T-cell (primary cell): ENCODE measurements around the gene GPR27. TPM values are rescaled to one million over a fixed set of nuclear protein-coding genes. Genes with fewer than 3 reads are reported as not detected.
A peak's percentile ranks its signal among the peaks of the same experiment; 100 is the strongest.

ENCODE experiments used
- ATAC-seq, 4 experiments: fragments of 200-7000 bp in 3 of 4; fragments of 150-1000 bp in 1 of 4; cut with Tn5 transposase; replicated peaks in 1 of 4; 1 replicate in 3 of 4; 2 replicates in 1 of 4; pipeline ENCODE4 v1.10.0; 2021; ENCODE audit warnings: moderate library complexity in 3 of 4, mild to moderate bottlenecking in 2 of 4, moderate number of reproducible peaks in 1 of 4
- CTCF ChIA-PET, 2 donors: fragments of 300-600 bp; sonication (Branson Sonifier 250); formaldehyde crosslinking; loops; one replicate each; lab custom pipeline; 2022; ENCODE audit warnings: antibody characterized with exemption in 2 of 2; lab: Charles Lee
- POLR2A ChIA-PET, 2 donors: fragments of 300-600 bp; sonication (Branson Sonifier 250); formaldehyde crosslinking; loops; one replicate each; lab custom pipeline; 2022; ENCODE audit warnings: antibody characterized with exemption in 2 of 2; lab: Charles Lee
- DNase-seq, 35 experiments: peaks; one replicate each; pipeline versions ENCODE4 v3.0.0 to v3.0.0-alpha.2; 2013 to 2023
- H3K27ac ChIP-seq: one replicate; pipeline ENCODE4 v1.5.1; 2013; ENCODE audit warnings: low read length
- H3K27me3 ChIP-seq, 2 experiments: replicated peaks in 1 of 2; 1 replicate in 1 of 2; 2 replicates in 1 of 2; pipeline versions ENCODE4 v1.6.1 to v1.7.0; 2013; ENCODE audit warnings: low read length in 1 of 2, mixed read lengths in 1 of 2; ENCODE audit not compliant: control insufficient read depth in 2 of 2, insufficient read depth in 2 of 2; ENCODE audit errors: extremely low read depth in 1 of 2
- H3K36me3 ChIP-seq, 2 donors: 1 replicate in 1 of 2; 2 replicates in 1 of 2; pipeline versions ENCODE4 v1.6.1 to v1.7.0; 2013; ENCODE audit warnings: low read length in 1 of 2; ENCODE audit not compliant: control insufficient read depth in 2 of 2, insufficient read depth in 1 of 2; ENCODE audit errors: extremely low read depth in 1 of 2
- H3K4me1 ChIP-seq, 2 experiments: 1 replicate in 1 of 2; 2 replicates in 1 of 2; pipeline versions ENCODE4 v1.6.1 to v1.7.0; 2013; ENCODE audit warnings: low read length in 2 of 2, mixed read lengths in 1 of 2; ENCODE audit not compliant: insufficient read depth in 2 of 2, control insufficient read depth in 1 of 2; ENCODE audit errors: extremely low read depth in 1 of 2
- H3K4me3 ChIP-seq, 2 donors: 1 replicate in 1 of 2; 2 replicates in 1 of 2; pipeline versions ENCODE4 v1.5.1 to v1.7.0; 2013; ENCODE audit warnings: mild to moderate bottlenecking in 2 of 2, low read length in 1 of 2, moderate library complexity in 1 of 2; ENCODE audit not compliant: control insufficient read depth in 1 of 2; ENCODE audit errors: extremely low read depth in 1 of 2
- H3K9me3 ChIP-seq: 2 replicates; pipeline ENCODE4 v1.7.0; 2013
- H3K27ac Mint-ChIP-seq, 2 donors: one replicate each; pipeline ENCODE4 v1.8.0; 2020 to 2021; ENCODE audit warnings: mild to moderate bottlenecking in 2 of 2, mixed read lengths in 2 of 2
- H3K27me3 Mint-ChIP-seq, 2 donors: one replicate each; pipeline ENCODE4 v1.8.0; 2021 to 2022; ENCODE audit warnings: mixed read lengths in 2 of 2
- H3K36me3 Mint-ChIP-seq: one replicate; pipeline ENCODE4 v1.8.0; 2021; ENCODE audit warnings: mixed read lengths
- H3K4me1 Mint-ChIP-seq, 3 donors: one replicate each; pipeline ENCODE4 v1.8.0; 2020 to 2022; ENCODE audit warnings: mixed read lengths in 3 of 3, mild to moderate bottlenecking in 1 of 3
- H3K4me3 Mint-ChIP-seq, 3 donors: one replicate each; pipeline ENCODE4 v1.8.0; 2020 to 2022; ENCODE audit warnings: mild to moderate bottlenecking in 3 of 3, mixed read lengths in 3 of 3, moderate library complexity in 3 of 3
- H3K9me3 Mint-ChIP-seq, 3 donors: one replicate each; pipeline ENCODE4 v1.8.0; 2020 to 2022; ENCODE audit warnings: mixed read lengths in 3 of 3
- WGBS: methylation state at CpG from one replicate; pipeline ENCODE4 v1.1.5; 2013; ENCODE audit warnings: missing lambda C conversion rate; ENCODE audit not compliant: insufficient coverage; 5-methylcytosine and 5-hydroxymethylcytosine counted together
- total RNA-seq, 35 experiments: library from RNA in 6 of 35; stranded (reverse) in 6 of 35; fragments of 120-200 nt in 1 of 35; gene quantifications; one replicate each; pipeline versions ENCODE4 v1.2.1 to v1.2.4 and lab custom pipeline; 2013 to 2026

GPR27 gene
- total RNA-seq, 5 donors from 2014 or later (not counting 1 experiment from before 2014, with no cell fraction given), result 0.42 to 1.3 (median 0.73) TPM

- ATAC-seq (no peak), DNase-seq (peak in 1 of 35 experiments; percentile 14)
- peaks cover 0 to 12% of the 10 kb centered on the region in 2 donors for H3K27me3 Mint-ChIP-seq
- no CpG with 5 or more reads among the region's 3 CpGs for WGBS
- H3K36me3 Mint-ChIP-seq, result no peaks in the 10 kb centered on the region
- ChIA-PET CTCF (interaction anchor here in 1 of 2 donors (0.6 kb wide), 1 partner anchor 104 kb away, joined by 3 read pairs; no protein-coding TSS in a partner anchor), POLR2A (interaction anchor here in 1 of 2 donors (1.1 kb wide), 1 partner anchor 15 kb away, joined by 4 read pairs; no protein-coding TSS in a partner anchor)
- H3K27ac Mint-ChIP-seq, result peak overlapping the region in 1 of 2 donors; percentile 49
- Histone ChIP-seq H3K4me3 (no peak overlapping the region), H3K27ac (no peak overlapping the region), H3K9me3 (no peaks in the 10 kb centered on the region), H3K36me3 (no peaks in the 10 kb centered on the region), H3K4me1 (no peaks in the 10 kb centered on the region), H3K27me3 (peaks cover 0 to 4% of the 10 kb centered on the region in 2 experiments)
- no peaks in the 10 kb centered on the region for H3K9me3 Mint-ChIP-seq
- peaks cover 0 to 4% (median 0%) of the 10 kb centered on the region in 3 donors for H3K4me1 Mint-ChIP-seq
- no peak overlapping the region for H3K4me3 Mint-ChIP-seq
Measured at GRCh38 chr3:71796290-71796689, 42.6 kb downstream of the GPR27 start.

- DNase-seq (no peak), ATAC-seq (no peak)
- Histone ChIP-seq H3K27ac (no peak overlapping the region), H3K36me3 (no peaks in the 10 kb centered on the region), H3K4me1 (no peaks in the 10 kb centered on the region), H3K9me3 (no peaks in the 10 kb centered on the region), H3K4me3 (no peak overlapping the region), H3K27me3 (peaks cover 0 to 5% of the 10 kb centered on the region in 2 experiments)
- 95% methylated on average over 4 of the region's 7 CpGs for WGBS
- Mint-ChIP-seq H3K27ac (no peak overlapping the region), H3K9me3 (no peaks in the 10 kb centered on the region), H3K27me3 (peaks cover 8 to 21% of the 10 kb centered on the region in 2 donors), H3K4me1 (peaks cover 0 to 4% (median 0%) of the 10 kb centered on the region in 3 donors), H3K4me3 (no peak overlapping the region), H3K36me3 (no peaks in the 10 kb centered on the region)
- ChIA-PET CTCF (no interaction called here), POLR2A (no interaction called here)
Measured at GRCh38 chr3:71797455-71797854, 43.8 kb downstream of the GPR27 start.

GRCh38 chr3:71800023-71800422 lies 46.4 kb downstream of the GPR27 start:
- no peak overlapping the region for H3K4me3 Mint-ChIP-seq

GRCh38 chr3:71801986-71802385 lies 48.3 kb downstream of the GPR27 start:
- Histone ChIP-seq H3K4me3 (no peak overlapping the region), H3K36me3 (no peaks in the 10 kb centered on the region), H3K4me1 (no peaks in the 10 kb centered on the region), H3K9me3 (no peaks in the 10 kb centered on the region), H3K27me3 (peaks cover 0 to 14% of the 10 kb centered on the region in 2 experiments), H3K27ac (no peak overlapping the region)
- H3K36me3 Mint-ChIP-seq, result no peaks in the 10 kb centered on the region
- H3K27ac Mint-ChIP-seq, result no peak overlapping the region
- H3K27me3 Mint-ChIP-seq, result peaks cover 15 to 24% of the 10 kb centered on the region in 2 donors
- ChIA-PET CTCF (no interaction called here), POLR2A (no interaction called here)
- H3K4me1 Mint-ChIP-seq, result no peaks in the 10 kb centered on the region
- no peak overlapping the region for H3K4me3 Mint-ChIP-seq
- no CpG with 5 or more reads among the region's 2 CpGs for WGBS
- ATAC-seq (no peak), DNase-seq (no peak)
- H3K9me3 Mint-ChIP-seq, result no peaks in the 10 kb centered on the region

More at GRCh38 chr3:71800023-71800422, 46.4 kb downstream of the GPR27 start:
- ChIA-PET POLR2A (no interaction called here), CTCF (no interaction called here)
- ATAC-seq, result no peak
- no peak for DNase-seq
- Mint-ChIP-seq H3K36me3 (no peaks in the 10 kb centered on the region), H3K4me1 (peaks cover 0 to 4% (median 0%) of the 10 kb centered on the region in 3 donors), H3K27ac (no peak overlapping the region), H3K27me3 (peaks cover 15 to 24% of the 10 kb centered on the region in 2 donors), H3K9me3 (no peaks in the 10 kb centered on the region)
- H3K4me1 ChIP-seq, result no peaks in the 10 kb centered on the region
- H3K4me3 ChIP-seq, result no peak overlapping the region
- WGBS, result no CpG with 5 or more reads among the region's 3 CpGs
- H3K9me3 ChIP-seq, result no peaks in the 10 kb centered on the region
- no peak overlapping the region for H3K27ac ChIP-seq
- no peaks in the 10 kb centered on the region for H3K36me3 ChIP-seq
- H3K27me3 ChIP-seq, result peaks cover 0 to 14% of the 10 kb centered on the region in 2 experiments

GRCh38 chr3:71803248-71803647 lies 49.6 kb downstream of the GPR27 start:
- WGBS, result 100% methylated on average over 3 of the region's 3 CpGs
- H3K36me3 Mint-ChIP-seq, result no peaks in the 10 kb centered on the region
- no peaks in the 10 kb centered on the region for H3K9me3 Mint-ChIP-seq
- no peaks in the 10 kb centered on the region for H3K4me1 Mint-ChIP-seq
- no peak overlapping the region for H3K4me3 Mint-ChIP-seq
- peaks cover 0 to 14% of the 10 kb centered on the region in 2 experiments for H3K27me3 ChIP-seq
- DNase-seq, result no peak
- H3K27me3 Mint-ChIP-seq, result peaks cover 15 to 21% of the 10 kb centered on the region in 2 donors
- no peak overlapping the region for H3K27ac Mint-ChIP-seq
- ATAC-seq, result no peak
- H3K4me1 ChIP-seq, result no peaks in the 10 kb centered on the region
- CTCF ChIA-PET, result no interaction called here
- H3K36me3 ChIP-seq, result no peaks in the 10 kb centered on the region
- POLR2A ChIA-PET, result no interaction called here
- no peaks in the 10 kb centered on the region for H3K9me3 ChIP-seq
- no peak overlapping the region for H3K27ac ChIP-seq
- H3K4me3 ChIP-seq, result no peak overlapping the region

- no peaks in the 10 kb centered on the region for H3K4me1 Mint-ChIP-seq
- H3K4me3 Mint-ChIP-seq, result no peak overlapping the region
- Histone ChIP-seq H3K9me3 (no peaks in the 10 kb centered on the region), H3K4me1 (no peaks in the 10 kb centered on the region), H3K27me3 (peaks cover 0 to 14% of the 10 kb centered on the region in 2 experiments), H3K36me3 (no peaks in the 10 kb centered on the region), H3K27ac (no peak overlapping the region), H3K4me3 (no peak overlapping the region)
- H3K36me3 Mint-ChIP-seq, result no peaks in the 10 kb centered on the region
- ChIA-PET POLR2A (no interaction called here), CTCF (no interaction called here)
- no peak overlapping the region for H3K27ac Mint-ChIP-seq
- H3K27me3 Mint-ChIP-seq, result peaks cover 12 to 15% of the 10 kb centered on the region in 2 donors
- no peak for ATAC-seq
- no CpG with 5 or more reads among the region's 3 CpGs for WGBS
- no peaks in the 10 kb centered on the region for H3K9me3 Mint-ChIP-seq
- peak in 1 of 35 experiments; percentile 8 for DNase-seq
Measured at GRCh38 chr3:71805199-71805598, 51.5 kb downstream of the GPR27 start.
